Measurements from ENCODE around the gene SCN4A.
"Not testable (repeated sequence)": the region's sequence is repeated elsewhere in the genome, so short reads cannot be mapped to it uniquely, and the experiment has no call there.

Gene SCN4A

DNA sequence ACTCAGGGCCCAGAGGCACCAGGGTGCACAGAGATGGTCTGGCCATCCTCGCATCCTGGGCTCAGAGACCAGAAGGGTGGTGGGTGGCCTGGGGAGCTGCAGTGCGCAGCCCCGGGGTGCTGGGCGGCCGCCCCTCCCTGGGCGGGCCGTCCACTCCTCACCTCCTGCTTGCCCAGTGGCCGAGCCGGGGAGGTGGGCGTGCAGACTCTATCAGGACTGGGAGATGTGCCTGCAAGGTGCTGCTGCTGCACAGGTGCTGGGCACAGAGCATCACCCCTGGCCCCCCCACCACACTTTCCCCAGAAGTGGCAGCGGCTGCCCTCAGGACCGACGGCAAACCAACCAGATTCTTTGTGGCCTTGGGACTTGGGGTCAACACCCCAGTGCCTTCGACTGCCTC lies at the start of gene SCN4A:
SCN4A (minus strand) TSS at position 123 of the 400 bp plus-strand sequence; CDS start at position 46, 77 bp downstream.
- no peak for DNase-seq (ENCODE audit: low read depth in 2 of 2)

GRCh38 chr17:64020056-64020766 lies 47.5 kb upstream of the SCN4A start, which contains the start of gene ICAM2:
ICAM2 (minus strand) TSS chr17:64020633; CDS start chr17:64006691, 13,942 bp downstream.
- DNase-seq (ENCODE audit: low read depth in 2 of 2): peak; percentile 66 to 75

- not testable (repeated sequence) for DNase-seq (ENCODE audit: low read depth in 2 of 2)
These were observed 46.8 kb upstream of the SCN4A start for GRCh38 chr17:64019551-64019961.

GRCh38 chr17:64017381-64017980 lies 44.8 kb upstream of the SCN4A start:
- no peak for DNase-seq (ENCODE audit: low read depth in 2 of 2)

DNA sequence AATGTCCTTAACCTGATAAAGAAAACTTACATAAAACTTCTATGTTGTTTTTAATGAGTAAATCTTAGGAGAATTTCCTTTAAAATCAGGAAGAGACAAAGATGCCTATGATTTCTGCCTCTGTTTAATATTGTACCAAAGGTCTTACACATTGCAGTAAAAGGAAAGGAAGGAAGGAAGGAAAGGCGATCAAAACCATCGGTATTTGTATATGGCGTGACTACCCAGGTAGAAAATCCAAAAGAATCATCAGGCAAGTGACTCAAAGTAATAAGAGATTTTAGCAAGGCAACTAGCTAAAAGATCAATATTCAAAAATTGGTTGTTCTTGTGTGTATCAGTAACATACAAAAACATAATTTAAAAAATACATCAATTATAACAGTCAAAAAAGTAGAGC lies 44.3 kb upstream of the SCN4A start:
- no peak for DNase-seq (ENCODE audit: low read depth in 2 of 2)

GRCh38 chr17:64016231-64016784 lies 43.6 kb upstream of the SCN4A start:
- no peak for DNase-seq (ENCODE audit: low read depth in 2 of 2)

- DNase-seq (ENCODE audit: low read depth in 2 of 2): no peak
These were observed 42.7 kb upstream of the SCN4A start for GRCh38 chr17:64015447-64015846.

GRCh38 chr17:64009571-64010402 lies 37.1 kb upstream of the SCN4A start:
- DNase-seq (ENCODE audit: low read depth in 2 of 2): no peak

DNA sequence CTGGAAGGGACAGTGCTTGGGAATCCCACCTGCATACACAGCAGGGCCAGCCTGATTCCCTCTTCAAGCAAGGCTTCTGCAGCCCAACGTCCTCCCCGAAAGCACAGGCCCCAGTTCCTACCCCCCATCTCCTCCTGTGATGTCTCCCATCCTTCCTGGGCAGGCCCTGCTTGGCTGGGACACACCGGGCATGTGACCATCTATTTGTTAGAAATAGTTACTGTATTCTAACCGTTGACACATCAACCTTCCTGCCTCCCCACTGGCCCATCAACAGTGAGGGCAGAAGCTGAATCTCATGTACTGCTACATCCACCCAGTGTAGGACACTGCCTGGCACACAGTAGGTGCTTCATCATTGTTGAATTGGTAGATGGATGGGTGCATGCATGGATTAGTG lies 36.1 kb upstream of the SCN4A start:
- no peak for DNase-seq (ENCODE audit: low read depth in 2 of 2)

- DNase-seq (ENCODE audit: low read depth in 2 of 2): no peak
These were observed 35.6 kb upstream of the SCN4A start for GRCh38 chr17:64008346-64008745.

- no peak for DNase-seq (ENCODE audit: low read depth in 2 of 2)
These were observed 35.1 kb upstream of the SCN4A start for GRCh38 chr17:64007838-64008282.

DNA sequence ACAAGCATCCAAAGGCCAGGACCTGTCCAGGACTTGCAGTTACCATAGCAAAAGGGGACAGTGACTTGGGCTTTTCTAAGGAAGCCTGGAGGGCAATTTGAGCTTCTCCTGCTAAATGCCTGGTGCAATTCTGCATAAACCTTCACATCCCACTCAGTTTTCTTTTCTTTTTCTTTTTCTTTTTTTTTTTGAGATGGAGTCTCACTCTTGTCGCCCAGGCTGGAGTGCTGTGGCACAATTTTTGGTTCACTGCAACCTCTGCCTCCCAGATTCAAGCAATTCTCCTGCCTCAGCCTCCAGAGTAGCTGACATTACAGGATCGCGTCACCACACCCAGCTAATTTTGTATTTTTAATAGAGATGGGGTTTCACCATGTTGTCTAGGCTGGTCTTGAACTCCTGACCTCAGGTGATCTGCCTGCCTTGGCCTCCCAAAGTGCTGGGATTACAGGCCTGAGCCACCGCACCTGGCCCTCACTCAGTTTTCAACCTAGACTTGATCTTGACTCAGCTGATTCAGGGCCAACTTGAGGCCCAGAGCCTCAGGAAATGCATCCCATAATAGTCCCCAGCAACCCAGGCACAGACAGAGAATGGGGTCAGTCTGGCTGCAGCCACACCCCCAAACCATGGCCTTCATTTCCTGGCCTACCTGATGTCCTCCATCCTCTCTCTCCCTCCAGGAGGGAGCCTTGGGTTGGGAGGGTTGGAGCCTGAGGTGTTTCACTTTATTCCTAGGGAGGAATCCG lies 34.5 kb upstream of the SCN4A start:
- not testable (repeated sequence) for DNase-seq (ENCODE audit: low read depth in 2 of 2)

DNA sequence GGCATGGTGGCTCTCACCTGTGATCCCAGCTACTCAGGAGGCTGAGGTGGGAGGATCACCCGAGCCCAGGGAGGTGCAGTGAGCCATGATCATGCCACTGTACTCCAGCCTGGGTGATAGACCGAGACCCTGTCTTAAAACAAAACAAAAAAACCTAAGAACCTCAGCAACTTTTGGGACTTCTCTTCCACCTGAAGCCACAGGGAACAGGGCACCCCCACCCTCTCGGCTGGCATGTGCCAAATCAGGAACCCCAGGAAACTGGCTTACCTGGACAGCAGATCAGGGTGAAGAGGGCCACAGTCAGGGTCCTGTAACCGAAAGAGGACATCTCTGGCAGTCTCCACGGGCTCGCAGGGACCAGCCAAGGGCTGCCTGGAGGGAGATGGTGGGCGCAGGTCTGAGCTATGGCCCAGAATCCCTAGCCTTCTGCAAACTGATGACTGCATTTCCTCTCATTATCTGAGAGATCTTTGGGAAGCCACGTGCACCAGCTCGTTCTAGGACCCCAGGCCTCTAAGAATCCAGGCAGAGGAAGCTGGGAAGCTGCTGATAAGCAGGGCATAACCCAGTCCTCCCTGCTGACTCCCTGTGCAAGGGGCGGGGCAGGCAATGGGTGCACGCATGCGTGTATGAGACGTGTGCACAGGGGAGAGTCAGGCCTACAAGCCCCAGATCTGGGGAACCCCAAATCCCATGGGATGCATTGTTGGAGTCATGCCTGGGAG lies 33.8 kb upstream of the SCN4A start:
- no peak for DNase-seq (ENCODE audit: low read depth in 2 of 2)

GRCh38 chr17:64005734-64006167 lies 33.0 kb upstream of the SCN4A start:
- no peak for DNase-seq (ENCODE audit: low read depth in 2 of 2)

DNA sequence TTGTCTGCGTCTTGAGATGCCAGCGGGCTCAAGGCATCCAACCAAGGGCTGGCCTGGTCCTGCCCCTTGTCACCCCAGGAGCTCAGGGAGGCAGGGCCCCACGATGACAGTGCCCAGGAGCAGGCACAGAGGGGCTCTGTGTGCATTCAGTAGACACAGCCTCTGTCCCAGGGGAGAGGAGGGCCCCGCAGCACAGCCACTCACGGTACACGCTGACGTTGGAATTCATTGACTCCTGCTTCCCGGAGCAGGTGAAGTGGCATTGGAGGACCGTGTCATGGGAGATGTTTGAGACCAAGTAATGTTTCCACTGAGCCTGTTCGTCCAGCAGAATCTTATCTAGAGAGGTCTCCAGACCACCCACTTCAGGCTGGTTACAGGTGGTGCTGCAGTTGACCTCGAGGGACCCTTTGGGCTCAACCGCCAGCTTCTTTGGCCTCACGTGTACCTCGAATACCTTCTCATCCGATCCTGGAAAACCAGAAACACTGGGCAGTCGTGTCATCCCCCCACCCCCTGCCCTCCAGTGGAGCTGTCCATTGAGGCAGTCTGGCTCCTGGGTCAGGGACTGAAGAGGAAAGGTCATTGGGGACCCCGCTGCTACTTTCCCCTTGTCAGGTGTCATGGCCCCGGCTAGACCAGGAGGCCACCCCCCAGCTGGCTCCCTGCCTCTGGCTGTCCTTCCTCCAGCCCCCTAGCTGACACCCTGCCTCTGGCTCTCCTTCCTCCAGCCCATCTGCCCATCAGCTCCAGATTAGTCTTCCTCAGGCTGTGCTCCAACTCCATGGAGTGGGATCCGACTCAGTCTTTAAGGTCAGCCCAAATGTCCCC lies 32.4 kb upstream of the SCN4A start:
- DNase-seq (ENCODE audit: low read depth in 2 of 2): no peak

- no peak for DNase-seq (ENCODE audit: low read depth in 2 of 2)
These were observed 31.6 kb upstream of the SCN4A start for GRCh38 chr17:64004218-64004770.

- no peak for DNase-seq (ENCODE audit: low read depth in 2 of 2)
These were observed 30.9 kb upstream of the SCN4A start for GRCh38 chr17:64003526-64004121.

DNA sequence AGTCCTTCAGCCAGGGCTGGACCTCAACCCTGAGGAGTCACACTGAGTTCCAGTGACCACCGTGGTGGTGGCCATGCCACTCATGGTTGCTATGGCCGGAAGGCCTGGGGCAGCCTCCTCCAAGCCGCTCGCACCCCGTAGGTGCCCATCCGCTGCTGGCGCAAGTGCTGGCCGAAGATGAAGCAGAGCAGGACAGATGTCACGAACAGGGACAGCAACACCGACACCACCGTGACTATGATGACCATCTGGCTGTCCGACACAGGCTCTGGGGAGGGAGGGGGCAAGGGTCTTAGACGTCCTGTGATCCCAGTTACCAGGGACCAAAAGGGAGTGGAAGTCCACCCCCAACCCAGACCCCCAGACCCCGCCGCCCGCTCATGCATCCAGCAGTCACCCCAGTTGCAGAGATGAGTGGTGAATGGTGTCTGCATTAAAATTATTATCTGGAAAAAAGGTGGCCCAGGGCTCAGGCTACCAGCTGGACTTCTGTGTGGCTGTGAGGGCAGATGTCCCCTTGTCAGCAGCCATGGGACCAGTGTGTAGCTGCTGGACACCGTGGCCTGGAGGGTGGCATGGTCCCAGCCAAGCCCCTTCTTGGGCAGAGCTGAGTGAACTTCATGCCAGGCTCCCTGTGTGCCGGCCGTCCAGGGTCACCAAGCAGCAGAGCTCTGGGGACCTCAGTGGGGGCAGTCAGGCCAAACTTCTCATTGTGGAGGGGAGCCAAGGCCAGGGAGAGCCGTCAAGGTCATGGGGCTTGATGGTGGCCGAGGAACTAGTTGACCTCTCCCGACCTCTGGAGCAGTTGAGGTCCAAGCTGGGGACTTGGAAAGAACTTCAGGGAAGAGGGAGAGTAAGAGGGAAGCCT lies 30.2 kb upstream of the SCN4A start:
- no peak for DNase-seq (ENCODE audit: low read depth in 2 of 2)
